OCI-LY3 (cell line): ENCODE data around the gene ADCY6.

Source experiments
- H2AFZ ChIP-seq: fragments of 200-600, 300-600 bp; shearing (Covaris generic); 2 replicates; pipeline ENCODE4 v1.6.0; 2014; ENCODE audit warnings: antibody characterized with exemption, low read depth, low read length
- H3K27ac ChIP-seq: fragments of 200-600, 300-600 bp; sonication (generic); 2 replicates; pipeline ENCODE4 v1.5.1; 2014; ENCODE audit warnings: mild to moderate bottlenecking, low read length, moderate library complexity, mixed read lengths
- H3K27me3 ChIP-seq: fragments of 200-600, 300-600 bp; sonication (generic); 2 replicates; pipeline ENCODE4 v1.6.1; 2014; ENCODE audit warnings: low read depth, low read length, mixed read lengths
- H3K36me3 ChIP-seq: fragments of 200-600, 300-600 bp; sonication (generic); replicated peaks from 2 replicates; pipeline ENCODE3; 2014; ENCODE audit warnings: low read depth, low read length, mixed read lengths
- H3K4me1 ChIP-seq: fragments of 300-600, 200-600 bp; sonication (generic); 2 replicates; pipeline ENCODE4 v1.6.1; 2014; ENCODE audit warnings: low read length, mixed read lengths
- H3K4me2 ChIP-seq: fragments of 200-600, 300-600 bp; sonication (generic); 2 replicates; pipeline ENCODE4 v1.6.1; 2014; ENCODE audit warnings: low read length, mixed read lengths
- H3K4me3 ChIP-seq: fragments of 300-600, 200-600 bp; sonication (generic); 2 replicates; pipeline ENCODE4 v1.5.1; 2014; ENCODE audit warnings: antibody characterized with exemption, mild to moderate bottlenecking, low read length, moderate library complexity
- H3K79me2 ChIP-seq: fragments of 300-600, 200-600 bp; shearing (Covaris generic); 2 replicates; pipeline ENCODE4 v1.6.1; 2014; ENCODE audit warnings: mild to moderate bottlenecking, low read length, mixed read lengths
- H3K9ac ChIP-seq: fragments of 300-600, 200-600 bp; shearing (Covaris generic); 2 replicates; pipeline ENCODE4 v1.6.0; 2014; ENCODE audit warnings: mild to moderate bottlenecking, low read length, moderate library complexity
- H3K9me3 ChIP-seq: fragments of 200-600, 300-600 bp; shearing (Covaris generic); 2 replicates; pipeline ENCODE4 v1.6.1; 2014; ENCODE audit warnings: low read length, mixed read lengths; ENCODE audit not compliant: insufficient read depth
- H4K20me1 ChIP-seq: fragments of 200-600, 300-600 bp; sonication (generic); 2 replicates; pipeline ENCODE4 v1.6.1; 2016; ENCODE audit warnings: low read length, mixed read lengths; ENCODE audit not compliant: insufficient read depth
- EZH2phosphoT487 ChIP-seq: fragments of 200-600 bp; shearing (Covaris generic); IDR thresholded peaks from 2 replicates; pipeline ENCODE4 v1.6.1; 2018; ENCODE audit warnings: antibody characterized with exemption, mixed run types, low read depth
- TF ChIP-seq, protein P1 (sequence below): fragments of 200-600, 300-600 bp; sonication (generic); IDR thresholded peaks from 2 replicates; pipeline ENCODE4 v1.5.1; 2014; ENCODE audit warnings: antibody characterized with exemption, low read length, low read depth

Gene ADCY6

GRCh38 chr12:48776956-48777355, 11.9 kb downstream of the ADCY6 start:
- Histone ChIP-seq H3K27me3 (no peaks in the 10 kb centered on the region), H3K27ac (no peak overlapping the region), H3K4me3 (no peak overlapping the region), H3K4me1 (peaks cover 10% of the 10 kb centered on the region), H3K4me2 (no peak overlapping the region), H3K79me2 (no peaks in the 10 kb centered on the region), H2AFZ (no peak overlapping the region), H3K9me3 (no peaks in the 10 kb centered on the region), H4K20me1 (no peaks in the 10 kb centered on the region), H3K9ac (no peak overlapping the region), H3K36me3 (no peaks in the 10 kb centered on the region)
- TF ChIP-seq, protein P1, sequence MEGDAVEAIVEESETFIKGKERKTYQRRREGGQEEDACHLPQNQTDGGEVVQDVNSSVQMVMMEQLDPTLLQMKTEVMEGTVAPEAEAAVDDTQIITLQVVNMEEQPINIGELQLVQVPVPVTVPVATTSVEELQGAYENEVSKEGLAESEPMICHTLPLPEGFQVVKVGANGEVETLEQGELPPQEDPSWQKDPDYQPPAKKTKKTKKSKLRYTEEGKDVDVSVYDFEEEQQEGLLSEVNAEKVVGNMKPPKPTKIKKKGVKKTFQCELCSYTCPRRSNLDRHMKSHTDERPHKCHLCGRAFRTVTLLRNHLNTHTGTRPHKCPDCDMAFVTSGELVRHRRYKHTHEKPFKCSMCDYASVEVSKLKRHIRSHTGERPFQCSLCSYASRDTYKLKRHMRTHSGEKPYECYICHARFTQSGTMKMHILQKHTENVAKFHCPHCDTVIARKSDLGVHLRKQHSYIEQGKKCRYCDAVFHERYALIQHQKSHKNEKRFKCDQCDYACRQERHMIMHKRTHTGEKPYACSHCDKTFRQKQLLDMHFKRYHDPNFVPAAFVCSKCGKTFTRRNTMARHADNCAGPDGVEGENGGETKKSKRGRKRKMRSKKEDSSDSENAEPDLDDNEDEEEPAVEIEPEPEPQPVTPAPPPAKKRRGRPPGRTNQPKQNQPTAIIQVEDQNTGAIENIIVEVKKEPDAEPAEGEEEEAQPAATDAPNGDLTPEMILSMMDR: no peak
- no peak for TF ChIP-seq EZH2phosphoT487

DNA sequence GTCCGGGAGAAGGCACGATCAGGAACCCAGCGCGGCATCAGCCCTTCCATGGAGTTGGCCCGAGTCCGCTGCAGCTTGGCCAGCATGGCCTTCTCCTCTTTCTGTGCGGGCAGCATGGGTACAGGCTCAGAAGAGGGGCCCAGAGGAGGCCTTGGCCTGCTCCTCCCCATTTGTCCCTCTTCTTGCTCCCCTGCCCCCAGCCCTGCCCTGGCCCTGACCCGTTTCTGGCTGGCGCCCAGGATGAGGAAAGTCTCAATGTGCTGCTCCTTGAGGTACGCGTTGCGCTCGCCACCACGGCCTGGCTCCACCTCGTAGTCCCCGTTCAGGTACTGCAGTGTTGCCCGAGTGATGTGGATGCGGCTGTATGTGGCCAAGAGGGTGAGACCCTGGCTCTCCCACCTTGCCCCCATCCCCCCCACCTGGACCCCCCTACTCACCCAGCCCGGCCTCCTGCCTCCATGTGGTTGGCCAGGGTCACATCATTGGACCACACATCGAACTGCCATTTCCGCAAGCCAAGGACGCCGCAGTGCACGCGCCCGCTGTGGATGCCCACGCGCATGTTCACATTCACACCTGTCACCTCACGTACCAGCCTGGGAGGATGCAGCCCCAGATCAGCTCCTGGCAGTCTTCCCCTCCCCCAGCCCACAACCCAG, 12.8 kb downstream of the ADCY6 start:
- Histone ChIP-seq H3K79me2 (no peaks in the 10 kb centered on the region), H3K9ac (no peak overlapping the region), H3K4me2 (no peak overlapping the region), H3K27me3 (no peaks in the 10 kb centered on the region), H3K9me3 (no peaks in the 10 kb centered on the region), H3K27ac (no peak overlapping the region), H3K4me1 (peaks cover 10% of the 10 kb centered on the region), H3K4me3 (no peak overlapping the region), H4K20me1 (no peaks in the 10 kb centered on the region), H2AFZ (no peak overlapping the region), H3K36me3 (no peaks in the 10 kb centered on the region)
- TF ChIP-seq, protein P1: no peak
- no peak for TF ChIP-seq EZH2phosphoT487

DNA sequence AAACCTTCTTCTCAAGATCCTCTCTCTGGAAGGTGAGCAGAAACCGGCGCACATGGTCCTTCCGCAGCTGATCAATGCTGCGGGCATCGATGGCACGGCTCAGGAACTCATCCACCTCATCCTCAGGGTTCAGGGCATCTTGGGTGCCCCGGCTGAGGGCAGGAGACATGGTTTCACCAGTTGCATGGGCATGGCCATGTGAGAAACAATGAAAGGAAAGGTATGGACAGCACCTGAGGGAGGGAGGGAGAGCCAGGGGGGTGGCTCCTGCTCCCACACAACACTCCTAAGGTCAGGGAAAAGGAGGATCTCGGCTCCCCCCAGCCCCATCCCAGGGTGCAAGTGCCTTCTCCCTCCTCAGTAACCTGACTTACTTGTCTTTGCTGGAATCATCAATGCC, 13.6 kb downstream of the ADCY6 start:
- Histone ChIP-seq H3K27ac (no peak overlapping the region), H3K9ac (no peak overlapping the region), H3K27me3 (no peaks in the 10 kb centered on the region), H3K9me3 (no peaks in the 10 kb centered on the region), H3K4me1 (peaks cover 10% of the 10 kb centered on the region), H3K79me2 (no peaks in the 10 kb centered on the region), H3K36me3 (no peaks in the 10 kb centered on the region), H3K4me3 (no peak overlapping the region), H2AFZ (no peak overlapping the region), H4K20me1 (no peaks in the 10 kb centered on the region), H3K4me2 (no peak overlapping the region)
- TF ChIP-seq, protein P1: no peak
- no peak for TF ChIP-seq EZH2phosphoT487

DNA sequence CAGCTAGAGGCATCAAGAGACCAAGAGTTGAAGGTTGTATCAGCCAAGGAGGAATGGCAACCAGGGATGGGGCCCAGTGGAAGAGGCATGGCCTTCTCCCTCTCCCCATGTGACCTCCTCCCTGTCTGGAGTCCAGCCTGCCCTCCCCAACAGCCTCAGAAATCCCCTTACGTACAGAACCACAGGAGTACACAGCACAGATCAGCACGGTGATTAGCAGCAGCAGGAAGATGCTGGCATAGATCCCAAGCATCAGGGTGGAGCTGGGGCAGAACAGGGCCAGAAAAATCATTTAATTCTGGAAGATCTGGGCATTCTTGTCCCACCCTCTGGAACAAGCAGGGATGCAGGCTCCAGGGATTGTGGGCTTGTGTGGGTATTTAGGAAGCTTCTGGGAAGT, 14.4 kb downstream of the ADCY6 start:
- Histone ChIP-seq H3K4me1 (peaks cover 10% of the 10 kb centered on the region), H3K36me3 (no peaks in the 10 kb centered on the region), H3K9me3 (no peaks in the 10 kb centered on the region)

More for the DNA sequence above, 14.4 kb downstream of the ADCY6 start:
- Histone ChIP-seq H3K27me3 (no peaks in the 10 kb centered on the region), H3K9ac (no peak overlapping the region), H3K79me2 (no peaks in the 10 kb centered on the region), H3K4me3 (no peak overlapping the region), H3K27ac (no peak overlapping the region), H3K4me2 (no peak overlapping the region), H2AFZ (no peak overlapping the region), H4K20me1 (no peaks in the 10 kb centered on the region)
- TF ChIP-seq, protein P1: no peak
- TF ChIP-seq EZH2phosphoT487: no peak
